ENCODE measurements around the gene CPT2. TPM values are rescaled to one million over a fixed set of nuclear protein-coding genes. Genes with fewer than 3 reads are reported as not detected.
A peak's percentile ranks its signal among the peaks of the same experiment; 100 is the strongest.
"Not testable (repeated sequence)": the region's sequence is repeated elsewhere in the genome, so short reads cannot be mapped to it uniquely, and the experiment has no call there.

CPT2 gene
- total and polyA plus RNA-seq, 5 donors, result 12.1 to 21.2 (median 15.3) TPM

- intact Hi-C loops (cut with DNase I), result no loop called here
- H3K4me1 ChIP-seq (ENCODE audit: control insufficient read depth, insufficient read depth, low read length), result peaks cover 5% of the 10 kb centered on the region
- peak overlapping the region; percentile 28 for H3K27ac ChIP-seq (ENCODE audit: low read length)
- H3K4me3 ChIP-seq (ENCODE audit: low read length), result peak overlapping the region; percentile 92
- no peaks in the 10 kb centered on the region for H3K27me3 ChIP-seq (ENCODE audit: control insufficient read depth, insufficient read depth)
- WGBS, result 34% methylated on average over 9 of the region's 9 CpGs
- no peaks in the 10 kb centered on the region for H3K9me3 ChIP-seq (ENCODE audit: control insufficient read depth, low read length)
- peak; percentile 4 to 33 for ATAC-seq
- DNase-seq, result no peak
Observed at GRCh38 chr1:53196017-53196484, 573 bp upstream of the CPT2 start.

DNA sequence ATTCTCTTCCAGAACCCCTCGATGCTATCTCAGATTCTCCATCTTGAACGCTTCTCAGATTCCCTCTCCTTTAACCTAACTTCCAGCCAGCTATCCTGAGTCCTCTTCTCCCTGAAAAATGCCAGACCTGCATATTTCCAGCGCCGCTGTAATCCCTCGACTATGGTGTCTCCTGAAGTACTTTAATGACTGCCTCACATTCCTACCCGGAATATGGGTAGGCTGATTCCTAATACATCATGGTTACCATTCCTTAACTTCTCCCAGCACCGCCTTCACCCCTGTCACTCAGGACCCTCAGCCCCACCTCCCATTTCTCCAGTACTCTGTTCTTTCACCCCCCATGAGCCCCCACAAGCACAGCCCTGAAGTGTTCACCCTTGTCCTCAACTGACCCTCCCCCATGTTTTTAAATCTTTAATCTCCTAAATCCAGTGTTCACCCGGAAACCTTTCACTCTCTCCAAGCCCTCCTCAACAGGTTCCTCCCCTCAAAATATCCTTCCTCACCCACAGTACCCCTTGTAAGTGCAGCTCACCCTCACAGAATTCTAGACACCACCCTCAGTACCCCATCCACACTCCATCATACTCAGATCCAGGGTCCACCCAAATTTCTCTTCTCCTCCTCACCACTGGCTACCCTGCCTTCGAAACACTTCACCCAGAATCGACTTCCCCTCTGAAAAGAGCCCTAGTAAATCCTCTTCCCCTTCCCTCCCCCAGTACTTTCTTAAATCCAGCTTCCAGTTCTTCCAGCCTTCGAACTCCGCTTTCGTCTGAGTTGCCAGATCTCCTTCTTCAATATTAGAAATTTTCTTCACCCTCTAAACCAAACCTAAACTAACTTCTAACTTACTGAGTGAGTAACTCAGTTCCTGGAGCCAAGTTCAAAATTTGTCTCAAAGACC, 922 bp downstream of the CPT2 start:
- intact Hi-C loops (cut with DNase I), result no loop called here
- DNase-seq (peak in 1 of 3 donors; percentile 21), ATAC-seq (peak; percentile 2 to 30)
- Histone ChIP-seq H3K27ac (ENCODE audit: low read length) (peak overlapping the region; percentile 98), H3K9me3 (ENCODE audit: control insufficient read depth, low read length) (no peaks in the 10 kb centered on the region), H3K4me3 (ENCODE audit: low read length) (peak overlapping the region; percentile 92), H3K27me3 (ENCODE audit: control insufficient read depth, insufficient read depth) (no peaks in the 10 kb centered on the region), H3K4me1 (ENCODE audit: control insufficient read depth, insufficient read depth, low read length) (peaks cover 5% of the 10 kb centered on the region)
- WGBS, result 36% methylated on average over 13 of the region's 13 CpGs

GRCh38 chr1:53198241-53198651, 1.6 kb downstream of the CPT2 start:
- 35% methylated on average over 4 of the region's 4 CpGs for WGBS
- H3K27ac ChIP-seq (ENCODE audit: low read length), result peak overlapping the region; percentile 98
- DNase-seq (peak in 1 of 3 donors; percentile 22), ATAC-seq (peak in 1 of 2 donors; percentile 8)
- peaks cover 5% of the 10 kb centered on the region for H3K4me1 ChIP-seq (ENCODE audit: control insufficient read depth, insufficient read depth, low read length)
- no peaks in the 10 kb centered on the region for H3K27me3 ChIP-seq (ENCODE audit: control insufficient read depth, insufficient read depth)
- intact Hi-C loops (cut with DNase I), result no loop called here
- no peak overlapping the region for H3K4me3 ChIP-seq (ENCODE audit: low read length)
- H3K9me3 ChIP-seq (ENCODE audit: control insufficient read depth, low read length), result no peaks in the 10 kb centered on the region

DNA sequence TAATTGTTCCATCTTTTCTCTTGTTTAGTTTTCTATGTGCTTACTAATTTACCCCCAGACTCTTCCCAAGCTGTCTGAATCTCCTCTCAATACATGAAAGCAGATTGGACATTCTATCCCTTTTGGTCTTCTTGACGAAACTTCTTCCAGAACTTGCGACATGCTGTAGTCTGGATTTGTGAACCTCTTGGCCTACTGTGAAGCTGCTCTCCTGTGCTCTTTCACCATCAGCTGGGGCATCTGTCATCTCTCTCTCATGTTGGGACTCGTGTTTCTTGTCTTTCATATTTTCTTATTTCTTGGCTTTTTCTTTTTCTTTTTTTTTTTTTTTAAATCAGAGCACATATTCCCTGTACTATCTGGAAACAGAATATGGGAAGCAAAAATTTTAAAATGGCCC, 6.8 kb downstream of the CPT2 start:
- WGBS, result 87% methylated on average over 3 of the region's 3 CpGs
- DNase-seq (no peak), ATAC-seq (no peak)
- Histone ChIP-seq H3K4me3 (ENCODE audit: low read length) (no peak overlapping the region), H3K27ac (ENCODE audit: low read length) (no peak overlapping the region), H3K27me3 (ENCODE audit: control insufficient read depth, insufficient read depth) (no peaks in the 10 kb centered on the region), H3K9me3 (ENCODE audit: control insufficient read depth, low read length) (no peaks in the 10 kb centered on the region), H3K4me1 (ENCODE audit: control insufficient read depth, insufficient read depth, low read length) (no peaks in the 10 kb centered on the region)
- intact Hi-C loops (cut with DNase I), result no loop called here

GRCh38 chr1:53205496-53205895, 8.9 kb downstream of the CPT2 start:
- H3K9me3 ChIP-seq (ENCODE audit: control insufficient read depth, low read length); H3K4me1 ChIP-seq (ENCODE audit: control insufficient read depth, insufficient read depth, low read length); H3K27ac ChIP-seq (ENCODE audit: low read length); intact Hi-C loops (cut with DNase I); ATAC-seq; H3K27me3 ChIP-seq (ENCODE audit: control insufficient read depth, insufficient read depth); H3K4me3 ChIP-seq (ENCODE audit: low read length): not testable (repeated sequence)
- 98% methylated on average over 1 of the region's 1 CpG for WGBS
- DNase-seq, result peak in 1 of 3 donors; percentile 21

GRCh38 chr1:53206083-53206685, 9.6 kb downstream of the CPT2 start:
- ATAC-seq; H3K27ac ChIP-seq (ENCODE audit: low read length); H3K4me3 ChIP-seq (ENCODE audit: low read length); H3K9me3 ChIP-seq (ENCODE audit: control insufficient read depth, low read length); H3K4me1 ChIP-seq (ENCODE audit: control insufficient read depth, insufficient read depth, low read length); H3K27me3 ChIP-seq (ENCODE audit: control insufficient read depth, insufficient read depth); intact Hi-C loops (cut with DNase I); DNase-seq: not testable (repeated sequence)
- WGBS, result 97% methylated on average over 3 of the region's 3 CpGs

DNA sequence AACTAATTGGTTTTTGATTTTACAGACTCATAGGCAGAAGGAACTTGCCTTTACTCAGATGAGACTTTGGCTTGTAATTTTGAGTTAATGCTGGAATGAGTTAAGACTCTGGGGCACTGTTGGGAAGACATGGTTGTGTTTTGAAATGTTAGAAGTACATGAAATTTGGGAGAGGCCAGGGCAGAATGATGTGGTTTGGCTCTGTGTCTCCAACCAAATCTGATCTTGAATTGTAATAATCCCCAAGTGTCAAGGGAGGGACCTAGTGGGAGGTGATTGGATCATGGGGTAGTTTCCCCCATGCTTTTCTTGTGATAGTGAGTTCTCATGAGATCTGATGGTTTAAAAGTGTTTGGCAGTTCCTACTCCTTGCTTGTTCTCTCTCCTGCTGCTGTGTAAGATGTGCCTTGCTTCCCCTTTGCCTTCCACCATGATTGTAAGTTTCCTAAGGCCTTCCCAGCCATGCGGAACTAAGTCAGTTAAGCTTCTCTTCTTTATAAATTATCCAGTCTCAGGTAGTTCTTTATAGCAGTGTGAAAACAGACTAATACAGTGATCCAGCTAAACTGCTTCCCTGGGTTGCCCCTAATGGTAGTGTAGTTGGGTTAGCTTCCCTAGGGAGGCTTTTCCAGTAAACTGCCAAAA, 10.2 kb downstream of the CPT2 start:
- WGBS, result 95% methylated on average over 1 of the region's 1 CpG
- H3K27ac ChIP-seq (ENCODE audit: low read length), result no peak overlapping the region
- DNase-seq (no peak), ATAC-seq (no peak)
- intact Hi-C loops (cut with DNase I), result no loop called here
- no peaks in the 10 kb centered on the region for H3K27me3 ChIP-seq (ENCODE audit: control insufficient read depth, insufficient read depth)
- no peaks in the 10 kb centered on the region for H3K9me3 ChIP-seq (ENCODE audit: control insufficient read depth, low read length)
- H3K4me3 ChIP-seq (ENCODE audit: low read length), result no peak overlapping the region
- no peaks in the 10 kb centered on the region for H3K4me1 ChIP-seq (ENCODE audit: control insufficient read depth, insufficient read depth, low read length)

DNA sequence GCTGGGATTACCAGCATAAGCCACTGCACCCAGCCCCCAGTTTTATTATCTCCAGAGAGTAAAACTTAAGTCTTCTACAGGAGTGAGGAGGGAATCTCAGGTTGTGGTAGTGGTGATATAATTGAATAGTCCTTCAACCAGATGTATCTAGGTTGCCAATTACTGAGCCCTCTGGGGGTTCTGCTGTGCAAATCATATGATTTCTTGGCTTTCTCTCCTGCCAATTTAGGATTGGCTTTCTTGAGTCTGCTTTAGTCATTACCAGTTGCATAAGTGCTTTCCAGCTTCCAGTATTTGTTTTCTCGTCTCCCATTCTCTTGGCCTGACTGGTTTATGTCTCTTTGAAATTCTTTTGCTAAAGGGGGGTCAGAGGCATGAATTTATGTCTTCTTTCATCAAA, 11.1 kb downstream of the CPT2 start:
- DNase-seq, result no peak
- intact Hi-C loops (cut with DNase I), result no loop called here
- H3K4me1 ChIP-seq (ENCODE audit: control insufficient read depth, insufficient read depth, low read length), result no peaks in the 10 kb centered on the region
- H3K9me3 ChIP-seq (ENCODE audit: control insufficient read depth, low read length), result no peaks in the 10 kb centered on the region
- ATAC-seq, result peak in 1 of 2 donors; percentile 28
- WGBS, result 42% methylated on average over 1 of the region's 1 CpG
- H3K27ac ChIP-seq (ENCODE audit: low read length), result no peak overlapping the region
- H3K4me3 ChIP-seq (ENCODE audit: low read length), result no peak overlapping the region
- no peaks in the 10 kb centered on the region for H3K27me3 ChIP-seq (ENCODE audit: control insufficient read depth, insufficient read depth)

DNA sequence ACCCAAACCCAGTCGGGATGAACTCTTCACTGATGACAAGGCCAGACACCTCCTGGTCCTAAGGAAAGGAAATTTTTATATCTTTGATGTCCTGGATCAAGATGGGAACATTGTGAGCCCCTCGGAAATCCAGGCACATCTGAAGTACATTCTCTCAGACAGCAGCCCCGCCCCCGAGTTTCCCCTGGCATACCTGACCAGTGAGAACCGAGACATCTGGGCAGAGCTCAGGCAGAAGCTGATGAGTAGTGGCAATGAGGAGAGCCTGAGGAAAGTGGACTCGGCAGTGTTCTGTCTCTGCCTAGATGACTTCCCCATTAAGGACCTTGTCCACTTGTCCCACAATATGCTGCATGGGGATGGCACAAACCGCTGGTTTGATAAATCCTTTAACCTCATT, 13.7 kb downstream of the CPT2 start:
- DNase-seq (no peak), ATAC-seq (no peak)
- WGBS, result 94% methylated on average over 7 of the region's 7 CpGs
- H3K4me1 ChIP-seq (ENCODE audit: control insufficient read depth, insufficient read depth, low read length), result no peaks in the 10 kb centered on the region
- intact Hi-C loops (cut with DNase I), result no loop called here
- H3K27me3 ChIP-seq (ENCODE audit: control insufficient read depth, insufficient read depth), result no peaks in the 10 kb centered on the region
- no peak overlapping the region for H3K4me3 ChIP-seq (ENCODE audit: low read length)
- H3K27ac ChIP-seq (ENCODE audit: low read length), result no peak overlapping the region
- H3K9me3 ChIP-seq (ENCODE audit: control insufficient read depth, low read length), result no peaks in the 10 kb centered on the region

GRCh38 chr1:53210954-53211353, 14.3 kb downstream of the CPT2 start:
- no peak for ATAC-seq
- intact Hi-C loops (cut with DNase I), result no loop called here
- Histone ChIP-seq H3K4me3 (ENCODE audit: low read length) (no peak overlapping the region), H3K9me3 (ENCODE audit: control insufficient read depth, low read length) (no peaks in the 10 kb centered on the region), H3K27me3 (ENCODE audit: control insufficient read depth, insufficient read depth) (no peaks in the 10 kb centered on the region), H3K4me1 (ENCODE audit: control insufficient read depth, insufficient read depth, low read length) (no peaks in the 10 kb centered on the region), H3K27ac (ENCODE audit: low read length) (no peak overlapping the region)
- 96% methylated on average over 11 of the region's 11 CpGs for WGBS
- DNase-seq, result no peak

GRCh38 chr1:53214376-53214940, 17.8 kb downstream of the CPT2 start:
- DNase-seq (no peak), ATAC-seq (no peak)
- Histone ChIP-seq H3K9me3 (ENCODE audit: control insufficient read depth, low read length) (no peaks in the 10 kb centered on the region), H3K4me3 (ENCODE audit: low read length) (no peak overlapping the region), H3K27me3 (ENCODE audit: control insufficient read depth, insufficient read depth) (no peaks in the 10 kb centered on the region), H3K27ac (ENCODE audit: low read length) (no peak overlapping the region), H3K4me1 (ENCODE audit: control insufficient read depth, insufficient read depth, low read length) (no peaks in the 10 kb centered on the region)
- 73% methylated on average over 5 of the region's 5 CpGs for WGBS
- intact Hi-C loops (cut with DNase I), result no loop called here

Measured in right cardiac atrium (tissue), 5 donors.